GM12878 (cell line): Measurements from ENCODE around the gene CYBC1.

Source experiments
- BCL11A ChIP-seq: IDR thresholded peaks from 2 replicates; pipeline ENCODE4 v1.6.1; 2011; ENCODE audit warnings: low read depth, low read length
- BRCA1 ChIP-seq: IDR thresholded peaks from 2 replicates; pipeline ENCODE4 v1.6.1; 2011; ENCODE audit warnings: low read depth, low read length, improper control_type of control experiment
- CHD1 ChIP-seq: IDR thresholded peaks from 2 replicates; pipeline ENCODE4 v1.6.1; 2012; ENCODE audit warnings: low read depth, low read length, improper control_type of control experiment
- CTCF ChIP-seq, 3 experiments: IDR thresholded peaks in 2 of 3; conservative IDR thresholded peaks in 1 of 3; 2 replicates each; pipeline ENCODE4 v1.5.1; 2011; ENCODE audit warnings: low read depth in 3 of 3, low read length in 3 of 3, mild to moderate bottlenecking in 3 of 3, control low read depth in 2 of 3, moderate library complexity in 2 of 3, inconsistent platforms in 1 of 3, mixed read lengths in 1 of 3; ENCODE audit not compliant: control insufficient read depth in 2 of 3, insufficient read depth in 1 of 3; ENCODE audit errors: extremely low read depth in 1 of 3
- ETV6 ChIP-seq, 2 experiments: fragments of 450-650 bp in 1 of 2; IDR thresholded peaks in 1 of 2; conservative IDR thresholded peaks in 1 of 2; 2 replicates each; pipeline ENCODE4 v1.6.1; 2014; ENCODE audit warnings: antibody characterized with exemption in 1 of 2, borderline replicate concordance in 1 of 2, low read depth in 1 of 2, mild to moderate bottlenecking in 1 of 2, moderate library complexity in 1 of 2
- EZH2 ChIP-seq: IDR thresholded peaks from 2 replicates; pipeline ENCODE4 v1.6.1; 2012; ENCODE audit warnings: low read depth, mild to moderate bottlenecking, control low read depth, inconsistent platforms, low read length, borderline replicate concordance; ENCODE audit not compliant: control insufficient read depth
- MYC ChIP-seq: IDR thresholded peaks from 2 replicates; pipeline ENCODE4 v1.6.1; 2011; ENCODE audit warnings: mild to moderate bottlenecking, low read length, moderate library complexity, inconsistent platforms; ENCODE audit not compliant: insufficient read depth, insufficient replicate concordance, insufficient read length, severe bottlenecking
- POLR2A ChIP-seq: IDR thresholded peaks from 2 replicates; pipeline ENCODE4 v1.6.1; 2011; ENCODE audit warnings: low read depth, mild to moderate bottlenecking, low read length
- TAF1 ChIP-seq: IDR thresholded peaks from 2 replicates; pipeline ENCODE4 v1.6.1; 2011; ENCODE audit warnings: mild to moderate bottlenecking, low read depth, low read length, borderline replicate concordance
- ZNF24 ChIP-seq: fragments of 450-650 bp; IDR thresholded peaks from 2 replicates; pipeline ENCODE4 v1.6.1; 2017; ENCODE audit warnings: antibody characterized with exemption, mild to moderate bottlenecking
- ZNF384 ChIP-seq: IDR thresholded peaks from 2 replicates; pipeline ENCODE4 v1.6.1; 2012; ENCODE audit warnings: low read depth, mild to moderate bottlenecking, low read length, improper control_type of control experiment, borderline replicate concordance
- TF ChIP-seq, protein P1 (sequence below): fragments of 450-650 bp; IDR thresholded peaks from 2 replicates; pipeline ENCODE4 v1.6.1; 2016; ENCODE audit warnings: mild to moderate bottlenecking
- TF ChIP-seq, protein P2 (sequence below): IDR thresholded peaks from 2 replicates; pipeline ENCODE4 v1.6.1; 2012; ENCODE audit warnings: low read depth, low read length, improper control_type of control experiment
- TF ChIP-seq, protein P3 (sequence below): IDR thresholded peaks from 2 replicates; pipeline ENCODE4 v1.6.1; 2012; ENCODE audit warnings: mild to moderate bottlenecking, low read depth, low read length

- TF ChIP-seq ZNF384 (no peak), CTCF (IDR thresholded peaks at IDR 0.05 in 2 of 3, conservative IDR thresholded peaks at IDR 0.05 in 1 of 3; ENCODE audit: control insufficient read depth in 2 of 3, extremely low read depth in 1 of 3, insufficient read depth in 1 of 3, low read depth in 3 of 3, low read length in 3 of 3) (peak; percentile 56 to 76 (median 65)), CHD1 (no peak), ETV6 (conservative IDR thresholded peaks at IDR 0.05 in 1 of 2, IDR thresholded peaks at IDR 0.05 in 1 of 2; ENCODE audit: borderline replicate concordance in 1 of 2, low read depth in 1 of 2) (no peak), ZNF24 (no peak), BRCA1 (no peak), BCL11A (no peak), EZH2 (no peak), POLR2A (no peak), TAF1 (no peak), MYC (no peak)
- TF ChIP-seq, protein P1, sequence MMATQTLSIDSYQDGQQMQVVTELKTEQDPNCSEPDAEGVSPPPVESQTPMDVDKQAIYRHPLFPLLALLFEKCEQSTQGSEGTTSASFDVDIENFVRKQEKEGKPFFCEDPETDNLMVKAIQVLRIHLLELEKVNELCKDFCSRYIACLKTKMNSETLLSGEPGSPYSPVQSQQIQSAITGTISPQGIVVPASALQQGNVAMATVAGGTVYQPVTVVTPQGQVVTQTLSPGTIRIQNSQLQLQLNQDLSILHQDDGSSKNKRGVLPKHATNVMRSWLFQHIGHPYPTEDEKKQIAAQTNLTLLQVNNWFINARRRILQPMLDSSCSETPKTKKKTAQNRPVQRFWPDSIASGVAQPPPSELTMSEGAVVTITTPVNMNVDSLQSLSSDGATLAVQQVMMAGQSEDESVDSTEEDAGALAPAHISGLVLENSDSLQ, result no peak
- TF ChIP-seq, protein P2, sequence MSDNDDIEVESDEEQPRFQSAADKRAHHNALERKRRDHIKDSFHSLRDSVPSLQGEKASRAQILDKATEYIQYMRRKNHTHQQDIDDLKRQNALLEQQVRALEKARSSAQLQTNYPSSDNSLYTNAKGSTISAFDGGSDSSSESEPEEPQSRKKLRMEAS, result 0 out of 2 replicates have a peak, but pooled peaks have one; percentile 19
- TF ChIP-seq, protein P3, sequence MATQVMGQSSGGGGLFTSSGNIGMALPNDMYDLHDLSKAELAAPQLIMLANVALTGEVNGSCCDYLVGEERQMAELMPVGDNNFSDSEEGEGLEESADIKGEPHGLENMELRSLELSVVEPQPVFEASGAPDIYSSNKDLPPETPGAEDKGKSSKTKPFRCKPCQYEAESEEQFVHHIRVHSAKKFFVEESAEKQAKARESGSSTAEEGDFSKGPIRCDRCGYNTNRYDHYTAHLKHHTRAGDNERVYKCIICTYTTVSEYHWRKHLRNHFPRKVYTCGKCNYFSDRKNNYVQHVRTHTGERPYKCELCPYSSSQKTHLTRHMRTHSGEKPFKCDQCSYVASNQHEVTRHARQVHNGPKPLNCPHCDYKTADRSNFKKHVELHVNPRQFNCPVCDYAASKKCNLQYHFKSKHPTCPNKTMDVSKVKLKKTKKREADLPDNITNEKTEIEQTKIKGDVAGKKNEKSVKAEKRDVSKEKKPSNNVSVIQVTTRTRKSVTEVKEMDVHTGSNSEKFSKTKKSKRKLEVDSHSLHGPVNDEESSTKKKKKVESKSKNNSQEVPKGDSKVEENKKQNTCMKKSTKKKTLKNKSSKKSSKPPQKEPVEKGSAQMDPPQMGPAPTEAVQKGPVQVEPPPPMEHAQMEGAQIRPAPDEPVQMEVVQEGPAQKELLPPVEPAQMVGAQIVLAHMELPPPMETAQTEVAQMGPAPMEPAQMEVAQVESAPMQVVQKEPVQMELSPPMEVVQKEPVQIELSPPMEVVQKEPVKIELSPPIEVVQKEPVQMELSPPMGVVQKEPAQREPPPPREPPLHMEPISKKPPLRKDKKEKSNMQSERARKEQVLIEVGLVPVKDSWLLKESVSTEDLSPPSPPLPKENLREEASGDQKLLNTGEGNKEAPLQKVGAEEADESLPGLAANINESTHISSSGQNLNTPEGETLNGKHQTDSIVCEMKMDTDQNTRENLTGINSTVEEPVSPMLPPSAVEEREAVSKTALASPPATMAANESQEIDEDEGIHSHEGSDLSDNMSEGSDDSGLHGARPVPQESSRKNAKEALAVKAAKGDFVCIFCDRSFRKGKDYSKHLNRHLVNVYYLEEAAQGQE, result peak; percentile 97
These were observed 35.8 kb downstream of the CYBC1 start for GRCh38 chr17:82414548-82415281.
